Colonic mucosa (tissue), 4 donors: Measurements from ENCODE around the gene ADAD1. TPM values are rescaled to one million over a fixed set of nuclear protein-coding genes. Genes with fewer than 3 reads are reported as not detected.

Experiments used
- DNase-seq: peaks from one replicate; pipeline ENCODE4 v3.0.0-alpha.2; 2020
- H3K27ac ChIP-seq: fragments of 200-600 bp; one replicate; pipeline ENCODE4 v1.8.0; 2021
- H3K27me3 ChIP-seq: fragments of 200-600 bp; one replicate; pipeline ENCODE4 v1.8.0; 2021
- H3K36me3 ChIP-seq: fragments of 200-600 bp; one replicate; pipeline ENCODE4 v1.8.0; 2021
- H3K4me1 ChIP-seq: fragments of 200-600 bp; one replicate; pipeline ENCODE4 v1.8.0; 2021; ENCODE audit warnings: mild to moderate bottlenecking
- H3K4me3 ChIP-seq: fragments of 200-600 bp; one replicate; pipeline ENCODE4 v1.8.0; 2021
- H3K9ac ChIP-seq, 2 donors: one replicate each; pipeline ENCODE4 v1.7.0; 2013; ENCODE audit warnings: control low read depth in 2 of 2, low read depth in 2 of 2, low read length in 2 of 2
- H3K9me3 ChIP-seq: fragments of 200-600 bp; one replicate; pipeline ENCODE4 v1.8.0; 2021
- intact Hi-C: fragments of 100-400 bp; cut with DNase I; formaldehyde crosslinking; loops from one replicate; pipeline ENCODE4 v1.14.1; 2022
- total RNA-seq, 2 donors: library from RNA; stranded (reverse); fragmentation: NEBNext Ultra II Directional in 1 of 2; extraction: Animal tissue kit (Norgen Biotek cat#: 25700) in 1 of 2; gene quantifications; one replicate each; pipeline ENCODE4 v1.2.1, GENCODE V29; 2021
- TF ChIP-seq, protein P1 (sequence below): fragments of 200-600 bp; IDR thresholded peaks from one replicate; pipeline ENCODE4 v1.8.0; 2022; ENCODE audit warnings: antibody characterized with exemption, mild to moderate bottlenecking
- donor health status: healthy.
- donor health status: DM: no; HTN: no; CAD: no.
- donor health status: DM: no; HTN: no; CAD: no.

ADAD1 gene
- total RNA-seq, 2 donors from 2014 or later = not detected

DNA sequence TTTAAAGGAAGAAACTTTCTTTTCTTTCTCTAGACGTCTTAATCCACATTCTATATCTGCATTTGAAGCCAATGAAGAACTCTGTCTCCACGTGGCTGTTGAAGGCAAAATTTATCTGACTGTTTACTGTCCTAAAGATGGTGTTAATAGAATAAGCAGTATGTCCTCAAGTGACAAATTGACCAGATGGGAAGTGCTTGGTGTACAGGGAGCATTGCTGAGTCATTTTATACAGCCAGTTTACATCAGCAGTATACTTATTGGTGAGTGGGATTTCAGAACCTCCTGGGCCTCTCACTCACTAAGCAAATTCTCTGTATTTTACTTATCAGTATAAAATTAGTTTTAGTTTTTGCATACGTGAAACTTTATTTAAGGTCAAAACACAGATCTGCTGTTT, 33.7 kb downstream of the ADAD1 start:
- Histone ChIP-seq H3K9ac (no peak overlapping the region), H3K9me3 (no peaks in the 10 kb centered on the region), H3K4me1 (no peaks in the 10 kb centered on the region), H3K36me3 (no peaks in the 10 kb centered on the region), H3K27me3 (no peaks in the 10 kb centered on the region), H3K27ac (no peak overlapping the region), H3K4me3 (no peak overlapping the region)
- intact Hi-C loops = no loop called here
- TF ChIP-seq, protein P1, sequence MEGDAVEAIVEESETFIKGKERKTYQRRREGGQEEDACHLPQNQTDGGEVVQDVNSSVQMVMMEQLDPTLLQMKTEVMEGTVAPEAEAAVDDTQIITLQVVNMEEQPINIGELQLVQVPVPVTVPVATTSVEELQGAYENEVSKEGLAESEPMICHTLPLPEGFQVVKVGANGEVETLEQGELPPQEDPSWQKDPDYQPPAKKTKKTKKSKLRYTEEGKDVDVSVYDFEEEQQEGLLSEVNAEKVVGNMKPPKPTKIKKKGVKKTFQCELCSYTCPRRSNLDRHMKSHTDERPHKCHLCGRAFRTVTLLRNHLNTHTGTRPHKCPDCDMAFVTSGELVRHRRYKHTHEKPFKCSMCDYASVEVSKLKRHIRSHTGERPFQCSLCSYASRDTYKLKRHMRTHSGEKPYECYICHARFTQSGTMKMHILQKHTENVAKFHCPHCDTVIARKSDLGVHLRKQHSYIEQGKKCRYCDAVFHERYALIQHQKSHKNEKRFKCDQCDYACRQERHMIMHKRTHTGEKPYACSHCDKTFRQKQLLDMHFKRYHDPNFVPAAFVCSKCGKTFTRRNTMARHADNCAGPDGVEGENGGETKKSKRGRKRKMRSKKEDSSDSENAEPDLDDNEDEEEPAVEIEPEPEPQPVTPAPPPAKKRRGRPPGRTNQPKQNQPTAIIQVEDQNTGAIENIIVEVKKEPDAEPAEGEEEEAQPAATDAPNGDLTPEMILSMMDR = no peak
- DNase-seq = no peak

DNA sequence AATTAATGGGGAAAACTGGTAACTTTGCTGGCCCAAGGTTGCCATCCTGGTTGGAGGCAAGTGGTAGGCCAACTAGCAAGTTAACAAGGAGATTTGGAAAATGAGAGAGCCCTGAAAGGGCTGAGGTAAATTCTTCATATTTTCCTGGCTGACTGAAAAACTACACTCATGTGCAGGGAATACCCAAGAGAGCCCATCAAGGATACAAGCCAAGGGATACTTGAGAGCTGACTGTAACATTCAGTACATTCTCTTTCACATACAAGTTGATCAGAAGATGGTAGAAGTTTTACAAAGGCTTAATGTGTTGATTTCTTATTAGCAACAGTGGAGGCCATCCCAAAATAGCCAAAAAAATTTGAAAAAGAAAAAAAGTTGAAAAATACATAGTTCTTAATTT, 44.4 kb downstream of the ADAD1 start:
- no peaks in the 10 kb centered on the region for H3K9me3 ChIP-seq
- TF ChIP-seq, protein P1 = no peak
- H3K36me3 ChIP-seq = no peaks in the 10 kb centered on the region
- no peak for DNase-seq
- no peak overlapping the region for H3K27ac ChIP-seq
- no peak overlapping the region for H3K9ac ChIP-seq
- no peaks in the 10 kb centered on the region for H3K4me1 ChIP-seq
- intact Hi-C loops = no loop called here
- H3K4me3 ChIP-seq = no peak overlapping the region
- no peaks in the 10 kb centered on the region for H3K27me3 ChIP-seq

DNA sequence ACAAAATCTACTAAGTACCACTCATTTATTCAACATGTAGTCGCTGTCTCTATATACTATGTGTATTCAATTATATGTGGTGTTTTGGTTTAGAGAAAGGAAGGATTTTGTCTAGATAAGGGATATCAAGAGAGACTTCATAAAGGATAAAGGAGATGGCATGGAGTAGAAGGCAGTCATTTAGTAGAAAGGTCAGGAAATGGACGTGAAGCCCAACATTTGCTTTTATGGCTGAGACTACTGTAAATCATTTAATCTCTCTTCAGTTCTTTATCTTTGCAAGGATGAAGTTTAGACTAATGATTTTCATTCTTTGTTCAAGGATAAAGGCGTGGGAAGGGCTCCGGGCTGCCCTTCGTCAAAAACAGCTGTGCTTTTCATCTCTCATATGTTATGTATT, 52.5 kb downstream of the ADAD1 start:
- TF ChIP-seq, protein P1 = no peak
- DNase-seq = no peak
- no peak overlapping the region for H3K9ac ChIP-seq

DNA sequence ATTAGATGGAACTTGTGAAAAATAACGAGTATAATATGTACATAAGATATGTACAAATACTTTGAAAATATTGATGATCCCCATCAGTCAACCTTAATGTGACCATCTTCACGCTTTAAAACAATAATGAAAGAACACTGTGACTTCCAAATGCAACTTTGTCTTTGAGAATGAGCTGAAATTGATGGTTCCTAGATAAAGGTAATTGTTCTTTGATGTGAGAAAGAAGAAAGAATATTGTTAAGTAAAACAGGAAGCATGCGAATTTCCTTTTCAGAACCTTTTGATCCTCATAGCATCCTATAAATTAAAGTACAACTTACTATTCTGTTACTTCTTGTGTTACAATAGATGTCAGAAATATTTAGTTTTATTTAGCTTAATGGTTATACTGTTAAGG, 55.5 kb downstream of the ADAD1 start:
- Histone ChIP-seq H3K36me3 (no peaks in the 10 kb centered on the region), H3K27ac (no peak overlapping the region), H3K9ac (no peak overlapping the region), H3K9me3 (no peaks in the 10 kb centered on the region), H3K27me3 (no peaks in the 10 kb centered on the region), H3K4me1 (no peaks in the 10 kb centered on the region), H3K4me3 (no peak overlapping the region)
- TF ChIP-seq, protein P1 = no peak
- no peak for DNase-seq
- intact Hi-C loops = no loop called here

More for the DNA sequence above, 52.5 kb downstream of the ADAD1 start:
- no peak overlapping the region for H3K27ac ChIP-seq
- H3K36me3 ChIP-seq = no peaks in the 10 kb centered on the region
- H3K27me3 ChIP-seq = no peaks in the 10 kb centered on the region
- intact Hi-C loops = no loop called here
- no peaks in the 10 kb centered on the region for H3K9me3 ChIP-seq
- H3K4me3 ChIP-seq = no peak overlapping the region
- no peaks in the 10 kb centered on the region for H3K4me1 ChIP-seq

DNA sequence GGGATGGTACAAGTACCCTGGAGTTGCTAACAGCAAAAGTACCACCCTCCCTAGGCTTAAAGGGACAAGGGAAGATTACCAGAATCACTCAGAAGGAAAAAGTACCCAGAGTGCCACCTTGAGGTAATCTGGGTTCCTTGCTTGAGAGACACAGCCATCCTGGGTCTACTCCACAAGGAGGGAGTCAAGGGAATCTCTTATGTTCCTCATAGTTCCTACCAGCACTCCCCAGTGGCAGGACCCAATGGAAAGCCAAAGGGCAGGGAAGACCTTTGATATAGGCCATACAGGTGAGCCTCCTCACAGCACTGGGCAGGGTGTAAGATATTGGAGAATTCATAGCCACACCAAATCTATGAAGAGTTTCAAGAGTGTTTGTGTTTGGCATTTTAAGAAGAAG, 72.0 kb downstream of the ADAD1 start:
- Histone ChIP-seq H3K4me3 (no peak overlapping the region), H3K9ac (no peak overlapping the region), H3K27me3 (no peaks in the 10 kb centered on the region), H3K36me3 (no peaks in the 10 kb centered on the region), H3K9me3 (no peaks in the 10 kb centered on the region), H3K27ac (no peak overlapping the region), H3K4me1 (no peaks in the 10 kb centered on the region)
- intact Hi-C loops = no loop called here
- DNase-seq = no peak
- TF ChIP-seq, protein P1 = no peak
